NCI-H69 (cell line): ENCODE data around the gene ASIC2.

ENCODE experiments used
- DNase-seq: peaks from one replicate; lab custom pipeline; 2025; lab: John Stamatoyannopoulos, UW

The ASIC2 gene

GRCh38 chr17:33113276-33113990 is 179.7 kb downstream of the ASIC2 start:
- DNase-seq = no peak

DNA sequence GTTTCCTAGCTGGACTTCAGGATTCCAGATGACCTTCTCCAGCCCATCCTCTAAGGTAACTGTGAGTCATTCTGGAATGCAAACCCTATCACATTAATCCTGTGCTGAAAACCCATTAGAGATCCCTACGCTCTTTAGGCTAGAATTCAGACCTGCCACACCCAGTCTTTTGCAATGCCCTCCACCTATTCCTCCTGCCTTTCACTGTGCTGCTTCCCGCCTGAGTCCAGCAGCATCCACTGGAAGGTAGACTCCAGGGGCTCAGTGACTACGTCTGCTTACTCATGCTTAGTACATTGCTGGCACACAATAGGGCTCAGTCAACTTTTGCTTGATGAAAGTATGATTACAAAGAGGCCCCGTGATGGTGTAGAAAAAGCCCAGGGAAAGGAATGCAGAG is 180.3 kb downstream of the ASIC2 start:
- no peak for DNase-seq

DNA sequence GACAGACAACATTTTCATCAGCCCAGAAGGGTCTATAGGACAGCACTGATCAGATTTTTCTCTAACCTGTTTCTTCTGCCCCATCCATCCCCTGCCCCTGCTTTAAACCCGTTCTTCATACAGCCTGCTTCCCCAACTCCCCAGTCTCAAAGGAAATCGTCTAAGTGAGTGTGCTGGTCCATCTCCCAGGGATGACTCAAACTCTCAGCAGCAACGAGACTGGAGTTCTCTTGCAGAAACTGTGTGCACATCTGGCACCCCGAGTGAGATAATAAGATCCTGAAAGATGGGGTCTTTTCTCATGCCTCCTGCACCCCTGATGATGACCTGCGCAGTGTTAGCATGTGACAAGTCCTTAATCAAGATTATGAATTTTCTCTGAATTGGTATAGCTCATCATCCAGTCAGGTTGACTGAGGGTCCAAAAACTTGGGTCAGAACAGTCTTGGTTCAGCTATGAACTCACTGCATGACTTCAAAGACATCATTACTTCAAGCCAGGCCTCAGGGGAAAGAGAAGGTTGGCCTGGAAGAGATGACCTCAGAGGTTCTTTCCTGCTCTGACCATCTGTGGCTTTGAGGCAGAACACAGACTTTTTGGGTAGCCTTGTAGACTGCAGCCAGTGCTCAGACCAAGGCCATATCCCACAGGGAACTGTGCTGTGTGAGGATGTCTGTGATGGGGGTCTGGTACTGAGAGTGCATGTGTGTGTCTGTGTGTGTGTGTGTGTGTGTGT is 183.6 kb downstream of the ASIC2 start:
- no peak for DNase-seq

- DNase-seq = no peak
Observed at GRCh38 chr17:33106525-33107165, 186.4 kb downstream of the ASIC2 start.

GRCh38 chr17:33105911-33106310 is 187.2 kb downstream of the ASIC2 start:
- DNase-seq = no peak

GRCh38 chr17:33099906-33100305 is 193.2 kb downstream of the ASIC2 start:
- DNase-seq = no peak

GRCh38 chr17:33099252-33099651 is 193.8 kb downstream of the ASIC2 start:
- DNase-seq = no peak

GRCh38 chr17:33097411-33097810 is 195.7 kb downstream of the ASIC2 start:
- DNase-seq = no peak

- no peak for DNase-seq
Observed at GRCh38 chr17:33096161-33096560, 196.9 kb downstream of the ASIC2 start.

- DNase-seq = no peak
Observed at GRCh38 chr17:33091271-33091670, 201.8 kb downstream of the ASIC2 start.

DNA sequence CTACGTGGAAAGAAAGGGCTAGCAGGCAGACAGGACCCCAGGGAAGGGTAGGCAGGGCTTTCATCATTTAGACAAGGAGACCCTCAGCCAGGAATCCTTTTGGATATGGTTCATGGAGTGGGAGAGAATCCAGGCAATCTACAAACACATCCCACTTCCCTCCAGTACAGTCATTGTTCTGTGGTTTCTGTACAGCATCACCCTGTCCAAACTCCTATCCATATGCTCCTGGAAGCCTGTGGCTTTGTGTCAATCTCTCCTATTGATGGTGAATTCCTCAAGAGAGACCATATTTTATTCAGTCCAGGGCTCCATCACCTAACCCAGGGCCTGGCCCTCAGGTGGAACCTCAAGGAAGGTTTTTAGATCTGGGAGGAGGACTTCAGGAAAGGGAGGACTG is 202.3 kb downstream of the ASIC2 start:
- DNase-seq = no peak

- no peak for DNase-seq
Observed at GRCh38 chr17:33086878-33087277, 206.2 kb downstream of the ASIC2 start.

GRCh38 chr17:33086041-33086440 is 207.1 kb downstream of the ASIC2 start:
- DNase-seq = no peak

DNA sequence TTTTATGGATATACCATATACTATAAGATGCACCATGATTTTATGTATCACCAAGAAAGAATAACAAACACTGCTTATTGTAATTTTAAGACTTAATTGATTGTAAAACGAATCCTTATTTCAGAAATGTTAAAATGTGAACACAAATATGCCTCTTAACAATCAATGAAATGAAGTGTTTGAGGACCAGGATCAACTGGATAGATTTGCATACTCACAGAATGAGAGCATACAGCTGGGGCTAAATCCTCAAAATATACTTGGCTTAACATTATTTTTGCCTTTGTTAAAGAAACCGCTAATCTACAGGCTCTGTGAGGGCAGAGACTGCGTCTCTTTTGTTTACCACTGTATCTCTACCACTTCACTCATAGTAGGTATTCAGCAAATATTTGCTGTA is 207.8 kb downstream of the ASIC2 start:
- no peak for DNase-seq

- DNase-seq = no peak
Observed at GRCh38 chr17:33084755-33085154, 208.3 kb downstream of the ASIC2 start.

DNA sequence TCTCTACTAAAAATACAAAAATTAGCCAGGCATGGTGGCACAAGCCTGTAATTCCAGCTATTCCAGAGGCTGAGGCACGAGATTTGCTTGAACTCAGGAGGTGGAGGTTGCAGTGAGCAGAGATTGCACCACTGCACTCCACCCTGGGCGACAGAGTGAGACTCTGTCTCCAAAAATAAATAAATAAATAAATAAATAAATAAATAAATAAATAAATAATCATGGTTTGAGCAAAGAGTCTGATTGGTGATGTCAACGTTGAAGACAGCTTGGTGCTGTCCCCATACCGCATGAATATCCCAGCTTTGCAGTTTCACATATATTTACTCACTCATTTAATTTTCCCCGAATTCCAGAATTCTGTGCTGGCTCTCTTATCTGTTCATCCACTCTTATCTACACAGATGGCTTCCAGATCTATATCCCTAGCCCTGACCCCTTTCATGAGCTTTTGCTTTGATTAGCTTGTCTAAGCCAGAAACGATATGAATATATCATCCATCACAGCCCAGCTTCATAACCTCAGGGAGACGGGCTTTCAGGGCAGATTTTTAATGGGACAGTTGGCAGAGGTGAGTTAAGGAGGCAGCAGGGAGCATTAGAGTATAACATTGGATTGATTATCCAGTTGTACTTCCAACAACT is 210.4 kb downstream of the ASIC2 start:
- DNase-seq = no peak

GRCh38 chr17:33080091-33080490 is 213.0 kb downstream of the ASIC2 start:
- no peak for DNase-seq

GRCh38 chr17:33079201-33079600 is 213.9 kb downstream of the ASIC2 start:
- no peak for DNase-seq

DNA sequence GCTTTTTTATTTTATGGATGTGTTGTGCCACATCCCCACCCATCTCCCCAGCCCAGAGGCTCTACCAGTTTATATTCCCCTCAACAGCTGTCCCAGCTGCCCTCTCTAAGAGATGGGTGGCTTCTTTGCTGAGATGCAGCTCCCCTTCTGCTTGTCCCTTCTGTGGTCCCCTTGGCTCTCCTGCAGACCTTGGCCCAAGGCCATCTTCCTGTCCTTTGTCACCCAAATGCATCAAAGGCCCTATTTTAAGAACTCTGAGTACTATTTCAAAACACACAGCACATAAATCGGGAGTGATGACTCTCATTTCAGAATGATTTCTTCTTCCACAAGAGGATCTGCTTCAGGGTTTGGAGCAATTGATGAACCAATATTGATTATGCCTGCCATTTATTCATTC is 216.1 kb downstream of the ASIC2 start:
- no peak for DNase-seq

DNA sequence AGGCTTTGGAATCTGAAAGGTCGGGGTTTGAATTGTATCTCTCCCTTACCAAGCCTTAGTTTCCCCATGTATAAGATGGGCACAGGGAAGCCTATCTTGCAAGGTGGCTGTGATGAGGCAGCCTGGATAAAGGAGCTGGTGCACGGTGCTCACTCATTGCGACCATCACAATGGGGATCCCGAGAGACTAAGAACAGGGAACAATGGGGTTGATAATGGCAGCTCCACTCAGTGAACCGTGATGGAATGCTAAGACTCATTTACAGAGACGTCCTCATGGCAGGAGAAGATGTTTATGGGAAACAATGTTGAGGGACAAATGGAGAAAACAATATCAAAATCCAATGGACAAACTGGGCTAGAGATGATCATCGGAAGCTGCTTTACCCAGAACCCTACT is 219.7 kb downstream of the ASIC2 start:
- no peak for DNase-seq

- DNase-seq = no peak
Observed at GRCh38 chr17:33072421-33073161, 220.5 kb downstream of the ASIC2 start.

GRCh38 chr17:33071656-33072055 is 221.4 kb downstream of the ASIC2 start:
- no peak for DNase-seq
